Stimulated activated CD8-positive, alpha-beta memory T cell treated with anti-CD3 and anti-CD28 coated beads, Interleukin-7, amount 100 ng/mL, for 24 hours (primary cell): Measurements from ENCODE around the gene DENND4B.

Experiments used
- DNase-seq: peaks from one replicate; pipeline ENCODE4 v3.0.0-alpha.2; 2020; ENCODE audit warnings: low read depth

The DENND4B gene

GRCh38 chr1:153970346-153970745 lies 23.8 kb upstream of the DENND4B start:
- no peak for DNase-seq

- DNase-seq: no peak
Observed at GRCh38 chr1:153968972-153969371, 22.5 kb upstream of the DENND4B start.

GRCh38 chr1:153968408-153968807 lies 21.9 kb upstream of the DENND4B start:
- no peak for DNase-seq

GRCh38 chr1:153968000-153968363 lies 21.5 kb upstream of the DENND4B start:
- no peak for DNase-seq

- peak; percentile 61 for DNase-seq
Observed at GRCh38 chr1:153967107-153967999, 20.8 kb upstream of the DENND4B start, which contains the start of gene CREB3L4. Gene CREB3L4 (plus strand): TSS chr1:153967902. CDS start chr1:153968526, 624 bp downstream.

GRCh38 chr1:153963850-153964331 lies 17.4 kb upstream of the DENND4B start:
- no peak for DNase-seq

GRCh38 chr1:153963030-153963849 lies 16.7 kb upstream of the DENND4B start, which contains the start of gene SLC39A1:
Gene SLC39A1 (minus strand): TSS chr1:153963537. CDS start chr1:153962715, 822 bp downstream.
- DNase-seq: peak; percentile 94

- no peak for DNase-seq
Observed at GRCh38 chr1:153962088-153963029, 15.8 kb upstream of the DENND4B start.

GRCh38 chr1:153961421-153961820 lies 14.9 kb upstream of the DENND4B start:
- DNase-seq: no peak

GRCh38 chr1:153960206-153960605 lies 13.7 kb upstream of the DENND4B start:
- no peak for DNase-seq

- no peak for DNase-seq
Observed at GRCh38 chr1:153959454-153959853, 12.9 kb upstream of the DENND4B start.

- no peak for DNase-seq
Observed at GRCh38 chr1:153958961-153959260, 12.4 kb upstream of the DENND4B start.

GRCh38 chr1:153958111-153958960 lies 11.8 kb upstream of the DENND4B start, which contains the start of gene CRTC2:
Gene CRTC2 (minus strand): TSS chr1:153958612. CDS start chr1:153958497, 115 bp downstream.
- peak; percentile 94 for DNase-seq

- no peak for DNase-seq
Observed at GRCh38 chr1:153957744-153958110, 11.2 kb upstream of the DENND4B start.

- no peak for DNase-seq
Observed at GRCh38 chr1:153956997-153957715, 10.6 kb upstream of the DENND4B start.

GRCh38 chr1:153954826-153955225 lies 8.3 kb upstream of the DENND4B start:
- DNase-seq: no peak

- DNase-seq: no peak
Observed at GRCh38 chr1:153953859-153954365, 7.4 kb upstream of the DENND4B start.

- no peak for DNase-seq
Observed at GRCh38 chr1:153951801-153952200, 5.3 kb upstream of the DENND4B start.

- DNase-seq: no peak
Observed at GRCh38 chr1:153951183-153951582, 4.7 kb upstream of the DENND4B start.
